Neutrophil (primary cell): ENCODE results near the gene NDUFAF8.

Experiments used
- H3K27ac ChIP-seq: fragments of 200-600 bp; sonication (generic); 2 replicates; pipeline ENCODE4 v1.5.1; 2016; ENCODE audit warnings: mild to moderate bottlenecking, moderate library complexity
- H3K27me3 ChIP-seq: fragments of 200-600 bp; sonication (generic); 2 replicates; pipeline ENCODE4 v1.6.0; 2016; ENCODE audit warnings: mild to moderate bottlenecking
- H3K36me3 ChIP-seq: fragments of 200-600 bp; sonication (generic); 2 replicates; pipeline ENCODE4 v1.5.1; 2017
- H3K4me1 ChIP-seq, 2 experiments: fragments of 200-600 bp in 1 of 2; sonication (generic) in 1 of 2; 1 replicate in 1 of 2; 2 replicates in 1 of 2; pipeline versions ENCODE4 v1.5.1 to v1.6.1; 2013 to 2016; ENCODE audit warnings: low read depth in 1 of 2, low read length in 1 of 2, mild to moderate bottlenecking in 1 of 2, moderate library complexity in 1 of 2; ENCODE audit not compliant: control insufficient read depth in 1 of 2, insufficient read depth in 1 of 2
- H3K4me3 ChIP-seq, 2 experiments: fragments of 200-600 bp in 1 of 2; sonication (generic) in 1 of 2; 1 replicate in 1 of 2; 2 replicates in 1 of 2; pipeline ENCODE4 v1.5.1; 2013 to 2016; ENCODE audit warnings: low read depth in 1 of 2, low read length in 1 of 2, mild to moderate bottlenecking in 1 of 2, moderate library complexity in 1 of 2
- H3K9me3 ChIP-seq: fragments of 200-600 bp; sonication (generic); 2 replicates; pipeline ENCODE4 v1.5.1; 2016
- TF ChIP-seq, protein P1 (sequence below): fragments of 200-600 bp; sonication (generic); IDR thresholded peaks from 2 replicates; pipeline ENCODE4 v1.5.1; 2016; ENCODE audit warnings: antibody characterized with exemption

The NDUFAF8 gene

DNA sequence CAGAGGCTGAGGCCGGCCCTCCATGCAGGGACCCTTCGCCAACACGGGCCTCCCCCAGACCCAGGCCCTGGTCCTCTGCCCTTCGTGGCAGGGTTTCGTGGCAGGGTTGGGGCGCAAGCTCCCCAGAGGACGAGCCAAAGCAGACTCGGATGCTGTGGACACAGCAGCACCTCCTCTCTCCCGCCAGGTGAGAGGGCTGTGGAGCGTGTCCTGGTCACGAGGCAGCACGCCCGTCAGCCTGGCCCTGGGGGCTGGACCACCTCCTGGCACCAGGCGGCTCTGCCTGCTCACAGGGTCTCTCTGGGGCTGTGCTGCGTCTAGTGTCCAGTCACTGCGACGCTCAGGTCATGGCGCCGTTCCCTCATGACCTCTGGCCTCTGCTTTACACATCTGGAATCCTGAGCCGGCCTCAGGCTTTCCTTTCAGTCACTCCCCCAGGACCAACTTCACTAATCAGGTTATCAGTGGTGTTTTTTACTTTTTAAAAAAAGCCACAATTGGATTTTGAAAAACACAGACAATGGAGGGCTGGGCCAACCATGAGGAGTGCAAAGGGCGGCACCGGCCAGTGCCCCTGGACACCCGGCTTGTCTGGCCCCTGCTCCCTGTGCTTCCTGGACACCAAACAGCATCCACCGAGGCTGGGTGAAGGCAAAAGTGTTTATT is 5.4 kb downstream of the NDUFAF8 start:
- TF ChIP-seq, protein P1, sequence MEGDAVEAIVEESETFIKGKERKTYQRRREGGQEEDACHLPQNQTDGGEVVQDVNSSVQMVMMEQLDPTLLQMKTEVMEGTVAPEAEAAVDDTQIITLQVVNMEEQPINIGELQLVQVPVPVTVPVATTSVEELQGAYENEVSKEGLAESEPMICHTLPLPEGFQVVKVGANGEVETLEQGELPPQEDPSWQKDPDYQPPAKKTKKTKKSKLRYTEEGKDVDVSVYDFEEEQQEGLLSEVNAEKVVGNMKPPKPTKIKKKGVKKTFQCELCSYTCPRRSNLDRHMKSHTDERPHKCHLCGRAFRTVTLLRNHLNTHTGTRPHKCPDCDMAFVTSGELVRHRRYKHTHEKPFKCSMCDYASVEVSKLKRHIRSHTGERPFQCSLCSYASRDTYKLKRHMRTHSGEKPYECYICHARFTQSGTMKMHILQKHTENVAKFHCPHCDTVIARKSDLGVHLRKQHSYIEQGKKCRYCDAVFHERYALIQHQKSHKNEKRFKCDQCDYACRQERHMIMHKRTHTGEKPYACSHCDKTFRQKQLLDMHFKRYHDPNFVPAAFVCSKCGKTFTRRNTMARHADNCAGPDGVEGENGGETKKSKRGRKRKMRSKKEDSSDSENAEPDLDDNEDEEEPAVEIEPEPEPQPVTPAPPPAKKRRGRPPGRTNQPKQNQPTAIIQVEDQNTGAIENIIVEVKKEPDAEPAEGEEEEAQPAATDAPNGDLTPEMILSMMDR = no peak
- Histone ChIP-seq H3K27ac (no peak overlapping the region), H3K4me1 (peaks cover 9 to 14% of the 10 kb centered on the region in 2 experiments), H3K36me3 (peaks cover 44% of the 10 kb centered on the region), H3K4me3 (no peak overlapping the region), H3K27me3 (no peaks in the 10 kb centered on the region), H3K9me3 (no peaks in the 10 kb centered on the region)

DNA sequence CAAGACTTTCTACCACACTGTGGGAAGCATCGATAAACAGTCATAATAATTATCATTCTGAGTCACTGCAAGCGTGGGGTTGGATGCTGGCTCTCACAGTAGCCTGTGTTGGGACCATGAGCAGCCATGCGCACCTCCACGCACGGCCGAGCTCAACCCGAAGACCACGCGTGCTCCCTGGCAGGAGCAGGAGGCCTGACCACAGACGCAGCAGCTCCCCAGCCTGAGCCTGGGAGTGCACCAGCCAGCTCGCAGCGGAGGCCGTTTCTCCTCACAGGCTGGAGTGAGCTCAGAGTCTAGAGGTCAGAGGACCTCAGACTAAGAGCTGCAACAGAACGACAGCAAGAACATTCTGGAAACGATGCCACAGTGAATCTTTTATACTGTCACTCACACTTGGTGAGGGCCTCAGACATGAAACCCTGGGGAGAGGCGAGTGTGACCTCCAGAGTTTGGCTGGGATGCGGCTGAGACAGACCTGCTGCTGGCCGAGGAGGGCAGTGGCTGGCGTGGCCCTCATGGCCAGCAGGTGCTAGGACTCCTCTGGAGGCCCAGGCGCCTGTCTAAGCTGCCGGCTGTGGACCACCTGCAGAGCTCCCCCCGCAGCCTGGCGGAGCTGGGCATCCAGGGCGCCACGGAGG is 6.0 kb downstream of the NDUFAF8 start:
- Histone ChIP-seq H3K27ac (no peak overlapping the region), H3K4me1 (peaks cover 3 to 8% of the 10 kb centered on the region in 2 experiments), H3K4me3 (no peak overlapping the region), H3K9me3 (no peaks in the 10 kb centered on the region), H3K27me3 (no peaks in the 10 kb centered on the region), H3K36me3 (peaks cover 50% of the 10 kb centered on the region)
- TF ChIP-seq, protein P1 = no peak

DNA sequence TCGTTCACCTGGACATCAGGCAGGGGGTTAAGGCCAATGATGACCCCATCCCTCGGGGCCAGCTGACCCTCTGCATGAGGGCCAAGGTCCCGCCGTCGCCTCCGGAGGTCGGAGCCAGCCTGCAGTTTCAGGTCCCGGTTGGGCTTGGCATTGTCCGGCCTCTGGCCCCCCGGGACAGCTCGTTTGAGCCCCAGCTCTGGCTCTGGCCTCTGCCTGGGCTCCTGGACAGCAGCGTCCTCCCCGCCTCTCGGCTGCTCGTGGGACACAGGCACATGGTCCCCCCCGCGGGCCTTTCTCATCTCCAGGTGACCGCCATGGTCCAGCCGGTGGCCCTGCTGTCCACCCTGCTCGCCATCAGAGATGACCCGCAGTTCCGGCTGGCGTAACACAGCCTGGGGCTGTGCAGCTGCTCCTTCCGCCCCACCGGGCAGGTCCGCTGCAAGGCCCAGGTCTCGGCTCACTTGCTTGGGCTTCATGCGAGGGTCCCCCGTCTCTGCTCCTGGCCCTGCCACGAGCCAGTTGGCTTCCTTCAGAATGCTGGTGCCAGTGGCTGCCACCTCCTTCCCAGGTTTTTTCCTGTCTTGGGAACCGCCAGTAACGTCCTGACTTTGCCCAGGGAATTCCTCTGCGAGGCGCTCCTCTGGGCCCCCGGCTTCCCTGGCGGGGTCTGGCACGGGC is 6.7 kb downstream of the NDUFAF8 start:
- H3K9me3 ChIP-seq = no peaks in the 10 kb centered on the region
- TF ChIP-seq, protein P1 = no peak
- no peaks in the 10 kb centered on the region for H3K27me3 ChIP-seq
- peaks cover 57% of the 10 kb centered on the region for H3K36me3 ChIP-seq
- H3K27ac ChIP-seq = no peak overlapping the region
- no peak overlapping the region for H3K4me3 ChIP-seq
- H3K4me1 ChIP-seq = peaks cover 3 to 6% of the 10 kb centered on the region in 2 experiments

DNA sequence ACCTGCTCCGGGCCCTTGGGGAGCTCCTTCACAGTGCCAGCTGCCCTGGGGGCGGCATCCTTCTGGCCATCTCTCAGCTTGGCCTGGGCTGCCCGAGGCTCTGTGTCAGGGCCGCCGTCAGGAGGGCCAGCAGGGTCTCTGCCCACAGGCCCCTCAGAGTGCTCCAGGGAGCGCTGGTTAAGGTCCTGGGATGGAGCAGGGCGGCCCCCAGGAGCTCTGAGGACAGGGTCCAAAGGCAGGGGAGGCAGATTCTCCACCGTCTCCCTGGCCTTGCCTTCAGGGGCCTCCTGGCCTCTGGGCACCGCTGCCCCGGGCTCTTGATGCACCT is 7.2 kb downstream of the NDUFAF8 start:
- Histone ChIP-seq H3K9me3 (no peaks in the 10 kb centered on the region), H3K27me3 (no peaks in the 10 kb centered on the region), H3K4me3 (no peak overlapping the region), H3K36me3 (peaks cover 62% of the 10 kb centered on the region), H3K4me1 (peaks cover 3 to 6% of the 10 kb centered on the region in 2 experiments), H3K27ac (no peak overlapping the region)
- TF ChIP-seq, protein P1 = no peak

DNA sequence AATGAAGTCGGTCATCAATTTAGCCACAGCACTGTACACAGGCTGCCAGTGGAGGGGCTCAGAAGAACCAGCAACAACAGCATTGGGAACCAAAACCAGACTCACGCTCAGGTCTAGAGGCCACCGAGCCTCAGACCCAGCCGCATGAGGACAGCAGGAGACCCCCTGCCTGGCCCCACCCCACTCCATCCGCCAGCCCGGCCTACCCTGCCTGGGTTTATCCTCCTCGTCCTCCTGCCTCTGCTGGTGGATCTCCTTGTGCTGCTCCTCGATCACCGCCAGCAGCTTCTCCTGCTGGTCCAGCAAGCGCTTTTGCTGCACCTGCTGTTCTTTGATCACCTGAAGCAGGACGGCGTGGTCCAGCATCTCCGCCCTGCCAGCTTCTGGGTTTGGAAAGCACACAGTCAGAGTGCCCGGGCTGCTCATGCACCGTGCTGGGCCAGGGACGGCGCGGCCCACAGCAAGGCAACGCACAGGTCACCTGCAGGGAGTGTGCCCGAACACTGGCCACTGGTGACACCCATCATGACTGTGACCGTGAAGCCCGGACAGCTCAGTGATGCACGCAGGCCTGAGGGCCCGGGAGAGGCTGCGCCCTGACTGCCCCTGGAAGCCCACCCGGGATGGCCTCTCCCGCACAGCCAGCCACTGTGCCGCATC is 7.7 kb downstream of the NDUFAF8 start:
- no peak overlapping the region for H3K4me3 ChIP-seq
- TF ChIP-seq, protein P1 = no peak
- peaks cover 3% of the 10 kb centered on the region in 2 experiments for H3K4me1 ChIP-seq
- H3K36me3 ChIP-seq = peaks cover 67% of the 10 kb centered on the region
- no peaks in the 10 kb centered on the region for H3K27me3 ChIP-seq
- H3K9me3 ChIP-seq = no peaks in the 10 kb centered on the region
- H3K27ac ChIP-seq = no peak overlapping the region
